Astrocyte (in vitro differentiated cells and primary cell): ENCODE results near the gene MOB3B. TPM values are rescaled to one million over a fixed set of nuclear protein-coding genes. Genes with fewer than 3 reads are reported as not detected.

ENCODE experiments used
- DNase-seq: peaks from one replicate; pipeline ENCODE4 v3.0.0-alpha.2; 2010; ENCODE audit warnings: low read depth
- FAIRE-seq: peaks from 2 replicates; lab custom pipeline; 2011; peaks lifted over from hg19 to GRCh38; lab: Jason Lieb, UNC
- H2AFZ ChIP-seq: 2 replicates; pipeline ENCODE4 v1.6.0; 2012; ENCODE audit warnings: low read depth, low read length, inconsistent platforms
- H3K27ac ChIP-seq: 2 replicates; pipeline ENCODE4 v1.5.1; 2011; ENCODE audit warnings: low read depth, low read length, inconsistent platforms
- H3K27me3 ChIP-seq: 2 replicates; pipeline ENCODE4 v1.6.0; 2011; ENCODE audit warnings: low read length, inconsistent platforms; ENCODE audit not compliant: insufficient read depth
- H3K36me3 ChIP-seq: 2 replicates; pipeline ENCODE4 v1.5.1; 2011; ENCODE audit warnings: low read length, inconsistent platforms; ENCODE audit not compliant: insufficient read depth
- H3K4me1 ChIP-seq: 2 replicates; pipeline ENCODE4 v1.5.1; 2011; ENCODE audit warnings: low read length, inconsistent platforms; ENCODE audit not compliant: insufficient read depth
- H3K4me2 ChIP-seq: 2 replicates; pipeline ENCODE4 v1.6.0; 2012; ENCODE audit warnings: low read length, inconsistent platforms
- H3K4me3 ChIP-seq: 2 replicates; pipeline ENCODE4 v1.5.1; 2011; ENCODE audit warnings: low read depth, mild to moderate bottlenecking, low read length, inconsistent platforms; ENCODE audit not compliant: insufficient read depth
- H3K79me2 ChIP-seq: 2 replicates; pipeline ENCODE4 v1.6.0; 2012; ENCODE audit warnings: mild to moderate bottlenecking, low read length, inconsistent platforms; ENCODE audit not compliant: insufficient read depth
- H3K9ac ChIP-seq: 2 replicates; pipeline ENCODE4 v1.6.0; 2012; ENCODE audit warnings: mild to moderate bottlenecking, low read length, inconsistent platforms
- H3K9me3 ChIP-seq: 2 replicates; pipeline ENCODE4 v1.5.1; 2012; ENCODE audit warnings: low read depth, mild to moderate bottlenecking, low read length, inconsistent platforms; ENCODE audit not compliant: insufficient read depth
- H4K20me1 ChIP-seq: 2 replicates; pipeline ENCODE4 v1.6.0; 2012; ENCODE audit warnings: low read length, inconsistent platforms; ENCODE audit not compliant: insufficient read depth
- H3K27ac Mint-ChIP-seq: one replicate; pipeline ENCODE4 v1.8.0; 2021; ENCODE audit warnings: mild to moderate bottlenecking, mixed read lengths; ENCODE audit not compliant: unreplicated experiment
- H3K27me3 Mint-ChIP-seq: one replicate; pipeline ENCODE4 v1.8.0; 2021; ENCODE audit warnings: low read depth, mixed read lengths; ENCODE audit not compliant: unreplicated experiment
- H3K36me3 Mint-ChIP-seq: one replicate; pipeline ENCODE4 v1.8.0; 2021; ENCODE audit warnings: low read depth, mixed read lengths; ENCODE audit not compliant: unreplicated experiment
- H3K4me1 Mint-ChIP-seq: one replicate; pipeline ENCODE4 v1.8.0; 2021; ENCODE audit warnings: low read depth, mixed read lengths; ENCODE audit not compliant: unreplicated experiment
- H3K4me3 Mint-ChIP-seq: one replicate; pipeline ENCODE4 v1.8.0; 2021; ENCODE audit warnings: mild to moderate bottlenecking, moderate library complexity, mixed read lengths; ENCODE audit not compliant: unreplicated experiment
- H3K9me3 Mint-ChIP-seq: one replicate; pipeline ENCODE4 v1.8.0; 2021; ENCODE audit warnings: mild to moderate bottlenecking, mixed read lengths; ENCODE audit not compliant: unreplicated experiment
- EZH2 ChIP-seq: IDR thresholded peaks from 2 replicates; pipeline ENCODE4 v1.6.1; 2012; ENCODE audit warnings: mild to moderate bottlenecking, low read length, inconsistent platforms; ENCODE audit not compliant: insufficient read depth
- total RNA-seq: library from RNA; stranded (reverse); gene quantifications from 2 replicates; pipeline ENCODE4 v1.2.1, GENCODE V29; 2021
- TF ChIP-seq, protein P1 (sequence below): IDR thresholded peaks from 2 replicates; pipeline ENCODE4 v1.5.1; 2011; ENCODE audit warnings: low read depth, mild to moderate bottlenecking, inconsistent platforms, low read length, moderate library complexity; ENCODE audit not compliant: insufficient read depth

Gene MOB3B
- total RNA-seq, 1 donor from 2014 or later, result 3.9 TPM

GRCh38 chr9:27377811-27378456, 151.7 kb downstream of the MOB3B start:
- Mint-ChIP-seq H3K4me1 (peaks cover 7% of the 10 kb centered on the region), H3K36me3 (no peaks in the 10 kb centered on the region), H3K27ac (no peak overlapping the region), H3K27me3 (peaks cover 3% of the 10 kb centered on the region), H3K9me3 (peaks cover 3% of the 10 kb centered on the region), H3K4me3 (no peak overlapping the region)
- Histone ChIP-seq H3K27me3 (peaks cover 3% of the 10 kb centered on the region), H3K4me2 (no peak overlapping the region), H3K4me3 (no peak overlapping the region), H3K9ac (no peak overlapping the region), H3K9me3 (no peaks in the 10 kb centered on the region), H3K4me1 (no peaks in the 10 kb centered on the region), H3K27ac (no peak overlapping the region), H3K79me2 (no peaks in the 10 kb centered on the region), H3K36me3 (no peaks in the 10 kb centered on the region), H2AFZ (no peak overlapping the region), H4K20me1 (no peaks in the 10 kb centered on the region)
- TF ChIP-seq EZH2, result no peak
- TF ChIP-seq, protein P1, sequence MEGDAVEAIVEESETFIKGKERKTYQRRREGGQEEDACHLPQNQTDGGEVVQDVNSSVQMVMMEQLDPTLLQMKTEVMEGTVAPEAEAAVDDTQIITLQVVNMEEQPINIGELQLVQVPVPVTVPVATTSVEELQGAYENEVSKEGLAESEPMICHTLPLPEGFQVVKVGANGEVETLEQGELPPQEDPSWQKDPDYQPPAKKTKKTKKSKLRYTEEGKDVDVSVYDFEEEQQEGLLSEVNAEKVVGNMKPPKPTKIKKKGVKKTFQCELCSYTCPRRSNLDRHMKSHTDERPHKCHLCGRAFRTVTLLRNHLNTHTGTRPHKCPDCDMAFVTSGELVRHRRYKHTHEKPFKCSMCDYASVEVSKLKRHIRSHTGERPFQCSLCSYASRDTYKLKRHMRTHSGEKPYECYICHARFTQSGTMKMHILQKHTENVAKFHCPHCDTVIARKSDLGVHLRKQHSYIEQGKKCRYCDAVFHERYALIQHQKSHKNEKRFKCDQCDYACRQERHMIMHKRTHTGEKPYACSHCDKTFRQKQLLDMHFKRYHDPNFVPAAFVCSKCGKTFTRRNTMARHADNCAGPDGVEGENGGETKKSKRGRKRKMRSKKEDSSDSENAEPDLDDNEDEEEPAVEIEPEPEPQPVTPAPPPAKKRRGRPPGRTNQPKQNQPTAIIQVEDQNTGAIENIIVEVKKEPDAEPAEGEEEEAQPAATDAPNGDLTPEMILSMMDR, result no peak
- no peak for DNase-seq
- no peak for FAIRE-seq

DNA sequence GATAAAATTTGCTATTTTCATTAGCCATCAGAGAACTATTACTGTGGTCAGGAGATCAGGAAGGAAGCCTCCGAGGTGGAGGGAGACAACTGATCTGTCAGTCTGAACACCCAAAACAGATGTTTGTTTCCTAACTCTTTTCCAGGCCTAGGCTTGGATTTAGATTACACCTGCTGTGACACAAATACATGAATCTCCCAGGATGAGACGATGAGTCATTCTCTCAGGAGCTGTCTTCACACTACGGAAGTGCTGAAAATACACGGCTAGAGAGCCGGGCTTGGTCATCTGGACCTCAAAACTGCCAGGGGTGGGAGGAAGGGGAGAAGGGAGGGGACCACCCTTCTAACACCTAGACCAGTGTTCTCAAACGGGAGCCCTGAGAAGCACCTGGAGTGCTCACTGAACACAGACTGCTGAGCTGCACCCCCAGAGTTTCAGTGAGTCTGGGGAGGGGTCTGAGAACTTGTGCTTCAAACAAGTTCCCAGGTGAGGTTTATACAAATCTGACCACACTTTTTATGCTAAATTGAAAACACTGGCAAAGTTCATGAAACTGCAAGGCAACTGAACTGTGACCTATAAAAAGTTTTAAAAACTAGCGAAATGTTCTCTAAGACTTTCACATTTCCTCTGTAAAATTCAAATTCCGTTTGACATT, 152.3 kb downstream of the MOB3B start:
- Mint-ChIP-seq H3K4me3 (no peak overlapping the region), H3K36me3 (no peaks in the 10 kb centered on the region), H3K27me3 (peaks cover 3% of the 10 kb centered on the region), H3K4me1 (peaks cover 8% of the 10 kb centered on the region), H3K9me3 (peaks cover 3% of the 10 kb centered on the region), H3K27ac (no peak overlapping the region)
- H3K36me3 ChIP-seq, result no peaks in the 10 kb centered on the region
- H3K79me2 ChIP-seq, result no peaks in the 10 kb centered on the region
- no peaks in the 10 kb centered on the region for H3K4me1 ChIP-seq
- peaks cover 3% of the 10 kb centered on the region for H3K27me3 ChIP-seq
- H3K9ac ChIP-seq, result no peak overlapping the region
- no peaks in the 10 kb centered on the region for H3K9me3 ChIP-seq
- H2AFZ ChIP-seq, result no peak overlapping the region
- H4K20me1 ChIP-seq, result no peaks in the 10 kb centered on the region
- no peak for TF ChIP-seq EZH2
- TF ChIP-seq, protein P1, result no peak
- H3K27ac ChIP-seq, result no peak overlapping the region
- H3K4me3 ChIP-seq, result no peak overlapping the region
- DNase-seq, result no peak
- no peak overlapping the region for H3K4me2 ChIP-seq
- no peak for FAIRE-seq

DNA sequence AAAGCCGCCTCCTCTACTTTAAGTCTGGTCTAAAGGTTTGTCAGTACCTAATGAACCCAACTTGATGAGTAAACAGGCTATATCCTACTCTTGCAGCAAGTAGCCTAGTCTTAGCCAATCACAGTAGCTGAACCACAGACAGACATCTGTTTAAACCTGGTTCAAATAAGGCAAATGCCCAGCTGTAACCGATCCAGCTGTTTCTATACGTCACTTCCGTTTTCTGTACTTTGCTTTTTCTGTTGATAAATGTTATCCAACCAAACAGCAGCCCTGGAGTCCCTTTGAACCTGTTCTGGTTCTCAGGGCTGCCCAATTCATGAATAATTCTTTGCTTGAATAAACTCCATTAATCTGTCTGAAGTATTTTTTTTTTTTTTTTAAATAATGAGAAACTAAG, 155.8 kb downstream of the MOB3B start:
- Histone ChIP-seq H3K4me1 (no peaks in the 10 kb centered on the region), H3K27ac (no peak overlapping the region), H3K4me3 (no peak overlapping the region), H3K36me3 (no peaks in the 10 kb centered on the region), H4K20me1 (no peaks in the 10 kb centered on the region), H3K9me3 (no peaks in the 10 kb centered on the region), H3K27me3 (peaks cover 10% of the 10 kb centered on the region), H3K4me2 (no peak overlapping the region), H3K79me2 (no peaks in the 10 kb centered on the region), H2AFZ (no peak overlapping the region), H3K9ac (no peak overlapping the region)
- H3K27me3 Mint-ChIP-seq, result peaks cover 3% of the 10 kb centered on the region
- H3K36me3 Mint-ChIP-seq, result no peaks in the 10 kb centered on the region
- peaks cover 11% of the 10 kb centered on the region for H3K4me1 Mint-ChIP-seq
- no peak for FAIRE-seq
- no peak for TF ChIP-seq EZH2
- TF ChIP-seq, protein P1, result no peak
- no peak overlapping the region for H3K4me3 Mint-ChIP-seq
- H3K27ac Mint-ChIP-seq, result no peak overlapping the region
- no peak for DNase-seq
- H3K9me3 Mint-ChIP-seq, result peaks cover 3% of the 10 kb centered on the region
